ENCODE results near the gene SLC39A8. TPM values are rescaled to one million over a fixed set of nuclear protein-coding genes. Genes with fewer than 3 reads are reported as not detected.

SLC39A8 gene
- total and polyA plus RNA-seq, 2 experiments from 2014 or later, result 2.9 to 3.7 TPM

- H3K4me3 ChIP-seq, result no peak overlapping the region
- H4K20me1 ChIP-seq (ENCODE audit: insufficient read depth), result no peaks in the 10 kb centered on the region
- no peaks in the 10 kb centered on the region for H3K4me1 ChIP-seq (ENCODE audit: insufficient read depth)
- H3K4me2 ChIP-seq (ENCODE audit: unreplicated experiment), result no peak overlapping the region
- H3K9me3 ChIP-seq (ENCODE audit: low read depth), result no peaks in the 10 kb centered on the region
- DNase-seq, result no peak
- H3K9ac ChIP-seq, result no peak overlapping the region
- H3K36me3 ChIP-seq (ENCODE audit: low read depth), result no peaks in the 10 kb centered on the region
- H3K27me3 ChIP-seq (replicated peaks; ENCODE audit: insufficient read depth), result no peaks in the 10 kb centered on the region
- 36 to 38% methylated on average over 1 of the region's 1 CpG for WGBS, 2 experiments (ENCODE audit: low coverage in 1 of 2, low lambda C conversion rate in 2 of 2, missing lambda C conversion rate in 2 of 2)
- H3K9me2 ChIP-seq (ENCODE audit: insufficient read depth), result no peaks in the 10 kb centered on the region
- in situ Hi-C loops (cut with MboI), result no loop called here
- no peak overlapping the region for H3K27ac ChIP-seq
- no peak overlapping the region for H2AFZ ChIP-seq
- no peak for TF ChIP-seq EZH2 (IDR thresholded peaks at IDR 0.05; ENCODE audit: insufficient read depth, poor library complexity, severe bottlenecking)
- no peak for TF ChIP-seq EZH2phosphoT487 (IDR thresholded peaks at IDR 0.05; ENCODE audit: insufficient read depth, low read depth)
- H3K79me2 ChIP-seq (ENCODE audit: insufficient read depth), result no peaks in the 10 kb centered on the region
- H3F3A ChIP-seq (ENCODE audit: insufficient read depth), result no peaks in the 10 kb centered on the region
These were observed 27.8 kb downstream of the SLC39A8 start for GRCh38 chr4:102317459-102317858.

- in situ Hi-C loops (cut with MboI), result no loop called here
These were observed 28.7 kb downstream of the SLC39A8 start for GRCh38 chr4:102316585-102316984.

GRCh38 chr4:102315532-102315931 is 29.8 kb downstream of the SLC39A8 start:
- Histone ChIP-seq H3F3A (ENCODE audit: insufficient read depth) (no peaks in the 10 kb centered on the region), H3K4me2 (ENCODE audit: unreplicated experiment) (no peak overlapping the region), H3K9ac (no peak overlapping the region), H3K36me3 (ENCODE audit: low read depth) (no peaks in the 10 kb centered on the region), H4K20me1 (ENCODE audit: insufficient read depth) (no peaks in the 10 kb centered on the region), H3K9me2 (ENCODE audit: insufficient read depth) (no peaks in the 10 kb centered on the region), H3K4me1 (ENCODE audit: insufficient read depth) (no peaks in the 10 kb centered on the region), H3K27ac (no peak overlapping the region), H3K27me3 (replicated peaks; ENCODE audit: insufficient read depth) (no peaks in the 10 kb centered on the region), H2AFZ (no peak overlapping the region), H3K79me2 (ENCODE audit: insufficient read depth) (no peaks in the 10 kb centered on the region), H3K4me3 (no peak overlapping the region), H3K9me3 (ENCODE audit: low read depth) (no peaks in the 10 kb centered on the region)
- WGBS, 2 experiments (ENCODE audit: low coverage in 1 of 2, low lambda C conversion rate in 2 of 2, missing lambda C conversion rate in 2 of 2), result 90 to 91% methylated on average over 2 of the region's 2 CpGs
- DNase-seq, result no peak
- no peak for TF ChIP-seq EZH2phosphoT487 (IDR thresholded peaks at IDR 0.05; ENCODE audit: insufficient read depth, low read depth)
- in situ Hi-C loops (cut with MboI), result no loop called here

More at GRCh38 chr4:102316585-102316984, 28.7 kb downstream of the SLC39A8 start:
- Histone ChIP-seq H3K4me2 (ENCODE audit: unreplicated experiment) (no peak overlapping the region), H3K9me3 (ENCODE audit: low read depth) (no peaks in the 10 kb centered on the region), H4K20me1 (ENCODE audit: insufficient read depth) (no peaks in the 10 kb centered on the region), H3K36me3 (ENCODE audit: low read depth) (no peaks in the 10 kb centered on the region), H3F3A (ENCODE audit: insufficient read depth) (no peaks in the 10 kb centered on the region), H3K27ac (no peak overlapping the region), H3K9me2 (ENCODE audit: insufficient read depth) (no peaks in the 10 kb centered on the region), H3K79me2 (ENCODE audit: insufficient read depth) (no peaks in the 10 kb centered on the region), H3K4me1 (ENCODE audit: insufficient read depth) (no peaks in the 10 kb centered on the region), H3K4me3 (no peak overlapping the region), H3K9ac (no peak overlapping the region), H3K27me3 (replicated peaks; ENCODE audit: insufficient read depth) (no peaks in the 10 kb centered on the region), H2AFZ (no peak overlapping the region)
- WGBS, 2 experiments (ENCODE audit: low coverage in 1 of 2, low lambda C conversion rate in 2 of 2, missing lambda C conversion rate in 2 of 2), result 79% methylated on average over 2 of the region's 2 CpGs
- no peak for TF ChIP-seq EZH2phosphoT487 (IDR thresholded peaks at IDR 0.05; ENCODE audit: insufficient read depth, low read depth)
- TF ChIP-seq EZH2 (IDR thresholded peaks at IDR 0.05; ENCODE audit: insufficient read depth, poor library complexity, severe bottlenecking), result no peak
- no peak for DNase-seq

GRCh38 chr4:102312417-102312816 is 32.9 kb downstream of the SLC39A8 start:
- Histone ChIP-seq H4K20me1 (ENCODE audit: insufficient read depth) (no peaks in the 10 kb centered on the region), H3K4me2 (ENCODE audit: unreplicated experiment) (no peak overlapping the region), H3K9me3 (ENCODE audit: low read depth) (no peaks in the 10 kb centered on the region), H3K9me2 (ENCODE audit: insufficient read depth) (no peaks in the 10 kb centered on the region), H2AFZ (no peak overlapping the region), H3K79me2 (ENCODE audit: insufficient read depth) (no peaks in the 10 kb centered on the region), H3F3A (ENCODE audit: insufficient read depth) (no peaks in the 10 kb centered on the region), H3K36me3 (ENCODE audit: low read depth) (no peaks in the 10 kb centered on the region), H3K4me3 (no peak overlapping the region), H3K27me3 (replicated peaks; ENCODE audit: insufficient read depth) (no peaks in the 10 kb centered on the region), H3K9ac (no peak overlapping the region), H3K4me1 (ENCODE audit: insufficient read depth) (no peaks in the 10 kb centered on the region), H3K27ac (no peak overlapping the region)
- 45 to 69% methylated on average over 2 of the region's 2 CpGs for WGBS, 2 experiments (ENCODE audit: low coverage in 1 of 2, low lambda C conversion rate in 2 of 2, missing lambda C conversion rate in 2 of 2)
- TF ChIP-seq EZH2phosphoT487 (IDR thresholded peaks at IDR 0.05; ENCODE audit: insufficient read depth, low read depth) (no peak), EZH2 (IDR thresholded peaks at IDR 0.05; ENCODE audit: insufficient read depth, poor library complexity, severe bottlenecking) (no peak)
- in situ Hi-C loops (cut with MboI), result no loop called here
- DNase-seq, result no peak

- Histone ChIP-seq H3K9me2 (ENCODE audit: insufficient read depth) (no peaks in the 10 kb centered on the region), H3F3A (ENCODE audit: insufficient read depth) (no peaks in the 10 kb centered on the region), H4K20me1 (ENCODE audit: insufficient read depth) (no peaks in the 10 kb centered on the region), H2AFZ (no peak overlapping the region), H3K27ac (no peak overlapping the region), H3K79me2 (ENCODE audit: insufficient read depth) (no peaks in the 10 kb centered on the region), H3K4me2 (ENCODE audit: unreplicated experiment) (no peak overlapping the region), H3K9ac (no peak overlapping the region), H3K4me1 (ENCODE audit: insufficient read depth) (no peaks in the 10 kb centered on the region), H3K36me3 (ENCODE audit: low read depth) (no peaks in the 10 kb centered on the region), H3K27me3 (replicated peaks; ENCODE audit: insufficient read depth) (no peaks in the 10 kb centered on the region), H3K4me3 (no peak overlapping the region), H3K9me3 (ENCODE audit: low read depth) (no peaks in the 10 kb centered on the region)
- no peak for DNase-seq
- TF ChIP-seq EZH2phosphoT487 (IDR thresholded peaks at IDR 0.05; ENCODE audit: insufficient read depth, low read depth) (no peak), EZH2 (IDR thresholded peaks at IDR 0.05; ENCODE audit: insufficient read depth, poor library complexity, severe bottlenecking) (no peak)
- in situ Hi-C loops (cut with MboI), result no loop called here
- WGBS, 2 experiments (ENCODE audit: low coverage in 1 of 2, low lambda C conversion rate in 2 of 2, missing lambda C conversion rate in 2 of 2), result 76 to 83% methylated on average over 2 of the region's 2 CpGs
These were observed 33.4 kb downstream of the SLC39A8 start for GRCh38 chr4:102311912-102312311.
